HG03025 (cell line): ENCODE data around the gene GALNT9.
"Not testable (repeated sequence)": the region's sequence is repeated elsewhere in the genome, so short reads cannot be mapped to it uniquely, and the experiment has no call there.

ENCODE experiments used
- ATAC-seq: cut with Tn5 transposase; IDR thresholded peaks from one replicate; pipeline ENCODE4 v1.9.1; 2021; ENCODE audit warnings: mild to moderate bottlenecking, moderate library complexity; ENCODE audit not compliant: unreplicated experiment, low FRiP score

GALNT9 gene

GRCh38 chr12:132300789-132301722, 28.3 kb downstream of the GALNT9 start:
- no peak for ATAC-seq

GRCh38 chr12:132296063-132296462, 33.3 kb downstream of the GALNT9 start:
- no peak for ATAC-seq

GRCh38 chr12:132295561-132295960, 33.8 kb downstream of the GALNT9 start:
- not testable (repeated sequence) for ATAC-seq

- no peak for ATAC-seq
Observed at GRCh38 chr12:132295101-132295526, 34.3 kb downstream of the GALNT9 start.

GRCh38 chr12:132294121-132295034, 35.0 kb downstream of the GALNT9 start:
- no peak for ATAC-seq

- no peak for ATAC-seq
Observed at GRCh38 chr12:132292328-132293319, 36.8 kb downstream of the GALNT9 start.

GRCh38 chr12:132291402-132292175, 37.8 kb downstream of the GALNT9 start:
- ATAC-seq = no peak

GRCh38 chr12:132290203-132290540, 39.2 kb downstream of the GALNT9 start:
- ATAC-seq = no peak

- ATAC-seq = no peak
Observed at GRCh38 chr12:132289356-132290202, 39.8 kb downstream of the GALNT9 start.

- ATAC-seq = no peak
Observed at GRCh38 chr12:132288516-132289215, 40.7 kb downstream of the GALNT9 start.

GRCh38 chr12:132287391-132288238, 41.8 kb downstream of the GALNT9 start:
- ATAC-seq = no peak

GRCh38 chr12:132286912-132287311, 42.5 kb downstream of the GALNT9 start:
- no peak for ATAC-seq

- no peak for ATAC-seq
Observed at GRCh38 chr12:132285991-132286681, 43.3 kb downstream of the GALNT9 start.

- ATAC-seq = no peak
Observed at GRCh38 chr12:132284827-132285741, 44.3 kb downstream of the GALNT9 start.

GRCh38 chr12:132284071-132284826, 45.1 kb downstream of the GALNT9 start:
- ATAC-seq = no peak
